ENCODE results near the gene RNF148.

DNA sequence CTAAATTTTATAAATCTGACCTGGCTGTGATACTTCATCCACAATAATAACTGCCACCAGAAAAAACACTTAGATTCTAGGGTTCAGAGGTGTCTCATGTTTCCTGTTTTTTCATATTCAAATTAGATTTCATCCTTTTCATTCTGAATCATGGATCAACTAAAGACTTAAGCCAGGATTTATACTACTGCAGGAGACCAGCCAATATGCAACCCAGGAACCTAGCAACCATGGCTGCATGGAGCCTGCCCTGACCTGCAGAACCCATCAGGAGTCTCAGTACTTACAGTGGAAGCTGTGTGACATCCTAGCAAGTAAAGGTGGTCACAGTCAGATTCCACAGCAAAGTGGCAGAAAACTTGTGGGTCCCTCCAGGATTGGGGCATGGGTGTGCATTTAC is 40.5 kb upstream of the RNF148 start:
- TF ChIP-seq, protein P1, sequence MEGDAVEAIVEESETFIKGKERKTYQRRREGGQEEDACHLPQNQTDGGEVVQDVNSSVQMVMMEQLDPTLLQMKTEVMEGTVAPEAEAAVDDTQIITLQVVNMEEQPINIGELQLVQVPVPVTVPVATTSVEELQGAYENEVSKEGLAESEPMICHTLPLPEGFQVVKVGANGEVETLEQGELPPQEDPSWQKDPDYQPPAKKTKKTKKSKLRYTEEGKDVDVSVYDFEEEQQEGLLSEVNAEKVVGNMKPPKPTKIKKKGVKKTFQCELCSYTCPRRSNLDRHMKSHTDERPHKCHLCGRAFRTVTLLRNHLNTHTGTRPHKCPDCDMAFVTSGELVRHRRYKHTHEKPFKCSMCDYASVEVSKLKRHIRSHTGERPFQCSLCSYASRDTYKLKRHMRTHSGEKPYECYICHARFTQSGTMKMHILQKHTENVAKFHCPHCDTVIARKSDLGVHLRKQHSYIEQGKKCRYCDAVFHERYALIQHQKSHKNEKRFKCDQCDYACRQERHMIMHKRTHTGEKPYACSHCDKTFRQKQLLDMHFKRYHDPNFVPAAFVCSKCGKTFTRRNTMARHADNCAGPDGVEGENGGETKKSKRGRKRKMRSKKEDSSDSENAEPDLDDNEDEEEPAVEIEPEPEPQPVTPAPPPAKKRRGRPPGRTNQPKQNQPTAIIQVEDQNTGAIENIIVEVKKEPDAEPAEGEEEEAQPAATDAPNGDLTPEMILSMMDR (conservative IDR thresholded peaks at IDR 0.05; ENCODE audit: low read length) = no peak
- TF ChIP-seq EZH2phosphoT487 (IDR thresholded peaks at IDR 0.05; ENCODE audit: borderline replicate concordance) = no peak

Data from Loucy (cell line).